ENCODE results near the gene CIC.

CIC gene

GRCh38 chr19:42289556-42290041, 20.5 kb downstream of the CIC start:
- no peak for DNase-seq (ENCODE audit: low read depth in 2 of 2)
- H3K4me3 ChIP-seq (replicated peaks in 1 of 2; ENCODE audit: low read depth in 2 of 2, low read length in 2 of 2) = no peak overlapping the region
- no peak for TF ChIP-seq CTCF (IDR thresholded peaks at IDR 0.05; ENCODE audit: low read depth, low read length)

GRCh38 chr19:42290136-42290522, 21.1 kb downstream of the CIC start:
- H3K4me3 ChIP-seq (replicated peaks in 1 of 2; ENCODE audit: low read depth in 2 of 2, low read length in 2 of 2) = no peak overlapping the region
- no peak for DNase-seq (ENCODE audit: low read depth in 2 of 2)
- TF ChIP-seq CTCF (IDR thresholded peaks at IDR 0.05; ENCODE audit: low read depth, low read length) = no peak

- TF ChIP-seq CTCF (IDR thresholded peaks at IDR 0.05; ENCODE audit: low read depth, low read length) = peak; percentile 53
- H3K4me3 ChIP-seq (replicated peaks in 1 of 2; ENCODE audit: low read depth in 2 of 2, low read length in 2 of 2) = no peak overlapping the region
- DNase-seq (ENCODE audit: low read depth in 2 of 2) = no peak
These were observed 21.7 kb downstream of the CIC start for GRCh38 chr19:42290523-42291434.

GRCh38 chr19:42291435-42291810, 22.4 kb downstream of the CIC start:
- no peak for DNase-seq (ENCODE audit: low read depth in 2 of 2)
- TF ChIP-seq CTCF (IDR thresholded peaks at IDR 0.05; ENCODE audit: low read depth, low read length) = no peak
- H3K4me3 ChIP-seq (replicated peaks in 1 of 2; ENCODE audit: low read depth in 2 of 2, low read length in 2 of 2) = no peak overlapping the region

GRCh38 chr19:42292042-42292960, 23.2 kb downstream of the CIC start:
- H3K4me3 ChIP-seq (replicated peaks in 1 of 2; ENCODE audit: low read depth in 2 of 2, low read length in 2 of 2) = no peak overlapping the region
- no peak for TF ChIP-seq CTCF (IDR thresholded peaks at IDR 0.05; ENCODE audit: low read depth, low read length)
- no peak for DNase-seq (ENCODE audit: low read depth in 2 of 2)

GRCh38 chr19:42292963-42293362, 23.9 kb downstream of the CIC start:
- no peak for TF ChIP-seq CTCF (IDR thresholded peaks at IDR 0.05; ENCODE audit: low read depth, low read length)
- H3K4me3 ChIP-seq (replicated peaks in 1 of 2; ENCODE audit: low read depth in 2 of 2, low read length in 2 of 2) = no peak overlapping the region
- no peak for DNase-seq (ENCODE audit: low read depth in 2 of 2)
